ENCODE data around the gene SIGLEC8.

Gene SIGLEC8

GRCh38 chr19:51491586-51491985, 33.3 kb upstream of the SIGLEC8 start:
- no peak for TF ChIP-seq SIN3A (IDR thresholded peaks at IDR 0.05; ENCODE audit: borderline replicate concordance, insufficient read depth, low read length)
- TF ChIP-seq REST (IDR thresholded peaks at IDR 0.05; ENCODE audit: insufficient read depth in 1 of 2, low read depth in 2 of 2, low read length in 2 of 2) = no peak
- no peak for TF ChIP-seq TAF1 (IDR thresholded peaks at IDR 0.05; ENCODE audit: borderline replicate concordance, insufficient read depth, low read length)
- TF ChIP-seq FOXP2 (optimal IDR thresholded peaks at IDR 0.05; ENCODE audit: borderline replicate concordance, extremely low read depth, extremely low read length, insufficient read depth) = no peak
- no peak for TF ChIP-seq POLR2AphosphoS5 (IDR thresholded peaks at IDR 0.05; ENCODE audit: low read depth, low read length)

- TF ChIP-seq REST (IDR thresholded peaks at IDR 0.05; ENCODE audit: insufficient read depth in 1 of 2, low read depth in 2 of 2, low read length in 2 of 2) (no peak), TAF1 (IDR thresholded peaks at IDR 0.05; ENCODE audit: borderline replicate concordance, insufficient read depth, low read length) (no peak), POLR2AphosphoS5 (IDR thresholded peaks at IDR 0.05; ENCODE audit: low read depth, low read length) (no peak), FOXP2 (optimal IDR thresholded peaks at IDR 0.05; ENCODE audit: borderline replicate concordance, extremely low read depth, extremely low read length, insufficient read depth) (no peak), SIN3A (IDR thresholded peaks at IDR 0.05; ENCODE audit: borderline replicate concordance, insufficient read depth, low read length) (no peak)
These were observed 32.4 kb upstream of the SIGLEC8 start for GRCh38 chr19:51490676-51491075.

- TF ChIP-seq REST (IDR thresholded peaks at IDR 0.05; ENCODE audit: insufficient read depth in 1 of 2, low read depth in 2 of 2, low read length in 2 of 2) = no peak
- no peak for TF ChIP-seq FOXP2 (optimal IDR thresholded peaks at IDR 0.05; ENCODE audit: borderline replicate concordance, extremely low read depth, extremely low read length, insufficient read depth)
- TF ChIP-seq POLR2AphosphoS5 (IDR thresholded peaks at IDR 0.05; ENCODE audit: low read depth, low read length) = no peak
- TF ChIP-seq SIN3A (IDR thresholded peaks at IDR 0.05; ENCODE audit: borderline replicate concordance, insufficient read depth, low read length) = no peak
- TF ChIP-seq TAF1 (IDR thresholded peaks at IDR 0.05; ENCODE audit: borderline replicate concordance, insufficient read depth, low read length) = no peak
These were observed 30.9 kb upstream of the SIGLEC8 start for GRCh38 chr19:51489113-51489512.

GRCh38 chr19:51488491-51488890, 30.2 kb upstream of the SIGLEC8 start:
- TF ChIP-seq POLR2AphosphoS5 (IDR thresholded peaks at IDR 0.05; ENCODE audit: low read depth, low read length) (no peak), TAF1 (IDR thresholded peaks at IDR 0.05; ENCODE audit: borderline replicate concordance, insufficient read depth, low read length) (no peak), REST (IDR thresholded peaks at IDR 0.05; ENCODE audit: insufficient read depth in 1 of 2, low read depth in 2 of 2, low read length in 2 of 2) (no peak), SIN3A (IDR thresholded peaks at IDR 0.05; ENCODE audit: borderline replicate concordance, insufficient read depth, low read length) (no peak)
